Thyroid gland (tissue), 4 donors: ENCODE measurements around the gene MRPL41. TPM values are rescaled to one million over a fixed set of nuclear protein-coding genes. Genes with fewer than 3 reads are reported as not detected.
"Not testable (repeated sequence)": the region's sequence is repeated elsewhere in the genome, so short reads cannot be mapped to it uniquely, and the experiment has no call there.

Experiments used
- DNase-seq, 2 donors: peaks; one replicate each; pipeline ENCODE4 v3.0.0-alpha.2; 2019
- H3K27ac ChIP-seq, 3 donors: fragments of 200-600 bp; sonication (generic); 1 replicate in 2 of 3; 2 replicates in 1 of 3; pipeline ENCODE4 v1.5.1; 2016 to 2019; ENCODE audit warnings: mild to moderate bottlenecking in 1 of 3, moderate library complexity in 1 of 3
- H3K27me3 ChIP-seq: fragments of 200-600 bp; sonication (generic); one replicate; pipeline ENCODE4 v1.5.1; 2019
- H3K36me3 ChIP-seq, 2 donors: fragments of 200-600 bp; sonication (generic); one replicate each; pipeline ENCODE4 v1.5.1; 2016 to 2019
- H3K4me1 ChIP-seq, 2 donors: fragments of 200-600 bp; sonication (generic); one replicate each; pipeline ENCODE4 v1.5.1; 2017 to 2019
- H3K4me3 ChIP-seq, 3 donors: fragments of 200-600 bp; sonication (generic); replicated peaks in 1 of 3; 1 replicate in 2 of 3; 2 replicates in 1 of 3; pipeline ENCODE4 v1.5.1; 2016; ENCODE audit warnings: mild to moderate bottlenecking in 1 of 3
- H3K9me3 ChIP-seq: fragments of 200-600 bp; sonication (generic); one replicate; pipeline ENCODE4 v1.5.1; 2017
- CTCF ChIP-seq, 6 experiments: fragments of 200-600 bp in 3 of 6; fragments of 450-650 bp in 3 of 6; sonication (generic) in 3 of 6; IDR thresholded peaks; one replicate each; pipeline ENCODE4 v1.5.1; 2016 to 2019; ENCODE audit warnings: antibody characterized with exemption in 6 of 6, mild to moderate bottlenecking in 2 of 6, inconsistent platforms in 1 of 6, moderate library complexity in 1 of 6
- POLR2A ChIP-seq, 2 donors: fragments of 450-650 bp; IDR thresholded peaks; one replicate each; pipeline ENCODE4 v1.6.1; 2017; ENCODE audit warnings: antibody characterized with exemption in 2 of 2, mild to moderate bottlenecking in 2 of 2, moderate library complexity in 1 of 2
- WGBS, 2 donors: methylation state at CpG; one replicate each; pipeline ENCODE4 v1.1.5; 2017; 5-methylcytosine and 5-hydroxymethylcytosine counted together
- intact Hi-C: fragments of 100-400 bp; cut with DNase I; formaldehyde crosslinking; loops from one replicate; pipeline ENCODE4 v1.15.1; 2023
- total RNA-seq, 4 donors: library from RNA; depleted of rRNA; stranded (reverse); fragments of >200 nt; gene quantifications; one replicate each; pipeline ENCODE4 v1.2.3, GENCODE V29; 2016

Gene MRPL41
- total RNA-seq, 4 donors from 2014 or later = 24.5 to 67.2 (median 47.7) TPM

- Histone ChIP-seq H3K36me3 (no peaks in the 10 kb centered on the region), H3K4me1 (no peaks in the 10 kb centered on the region), H3K27me3 (no peaks in the 10 kb centered on the region), H3K4me3 (no peak overlapping the region), H3K9me3 (no peaks in the 10 kb centered on the region), H3K27ac (no peak overlapping the region)
- intact Hi-C loops = no loop called here
- TF ChIP-seq CTCF (IDR thresholded peaks at IDR 0.05) (no peak), POLR2A (IDR thresholded peaks at IDR 0.05) (no peak)
- WGBS, 2 donors = 69 to 72% methylated on average over 7 to 11 of the region's 15 CpGs
- peak; percentile 55 to 74 for DNase-seq
Observed at GRCh38 chr9:137506274-137506673, 45.4 kb upstream of the MRPL41 start.

GRCh38 chr9:137506702-137507171 lies 44.9 kb upstream of the MRPL41 start:
- intact Hi-C loops = no loop called here
- WGBS, 2 donors = 92 to 99% methylated on average over 14 to 26 of the region's 26 CpGs
- no peak for DNase-seq
- no peak for TF ChIP-seq CTCF (IDR thresholded peaks at IDR 0.05)
- no peak for TF ChIP-seq POLR2A (IDR thresholded peaks at IDR 0.05)
- no peak overlapping the region for H3K4me3 ChIP-seq
- H3K4me1 ChIP-seq = no peaks in the 10 kb centered on the region
- H3K27ac ChIP-seq = no peak overlapping the region
- no peaks in the 10 kb centered on the region for H3K27me3 ChIP-seq
- H3K36me3 ChIP-seq = no peaks in the 10 kb centered on the region
- no peaks in the 10 kb centered on the region for H3K9me3 ChIP-seq

GRCh38 chr9:137509198-137509597 lies 42.5 kb upstream of the MRPL41 start:
- no peak overlapping the region for H3K4me3 ChIP-seq
- H3K9me3 ChIP-seq = no peaks in the 10 kb centered on the region
- H3K36me3 ChIP-seq = no peaks in the 10 kb centered on the region
- H3K4me1 ChIP-seq = no peaks in the 10 kb centered on the region
- intact Hi-C loops = no loop called here
- DNase-seq = no peak
- TF ChIP-seq POLR2A (IDR thresholded peaks at IDR 0.05) (no peak), CTCF (IDR thresholded peaks at IDR 0.05) (no peak)
- WGBS, 2 donors = 89 to 90% methylated on average over 14 of the region's 14 CpGs
- no peaks in the 10 kb centered on the region for H3K27me3 ChIP-seq
- no peak overlapping the region for H3K27ac ChIP-seq

GRCh38 chr9:137511126-137511525 lies 40.6 kb upstream of the MRPL41 start:
- H3K4me3 ChIP-seq, H3K36me3 ChIP-seq, intact Hi-C loops, H3K27ac ChIP-seq, H3K4me1 ChIP-seq, DNase-seq, H3K9me3 ChIP-seq, H3K27me3 ChIP-seq: not testable (repeated sequence)
- WGBS, 2 donors = 95 to 96% methylated on average over 16 to 17 of the region's 22 CpGs

GRCh38 chr9:137511758-137512463 lies 39.8 kb upstream of the MRPL41 start:
- H3K27ac ChIP-seq = no peak overlapping the region
- no peaks in the 10 kb centered on the region for H3K4me1 ChIP-seq
- DNase-seq = no peak
- no peaks in the 10 kb centered on the region for H3K36me3 ChIP-seq
- H3K27me3 ChIP-seq = no peaks in the 10 kb centered on the region
- TF ChIP-seq CTCF (IDR thresholded peaks at IDR 0.05) = no peak
- TF ChIP-seq POLR2A (IDR thresholded peaks at IDR 0.05) = no peak
- intact Hi-C loops = no loop called here
- H3K9me3 ChIP-seq = no peaks in the 10 kb centered on the region
- 90 to 92% methylated on average over 25 of the region's 25 CpGs for whole genome bisulfite sequencing, 2 donors
- H3K4me3 ChIP-seq = no peak overlapping the region

- H3K27me3 ChIP-seq, DNase-seq, H3K27ac ChIP-seq, intact Hi-C loops, H3K4me1 ChIP-seq, H3K4me3 ChIP-seq, H3K36me3 ChIP-seq, H3K9me3 ChIP-seq: not testable (repeated sequence)
- WGBS, 2 donors = 91 to 94% methylated on average over 5 of the region's 5 CpGs
Observed at GRCh38 chr9:137513136-137513535, 38.5 kb upstream of the MRPL41 start.

- H3K9me3 ChIP-seq, H3K4me3 ChIP-seq, intact Hi-C loops, H3K36me3 ChIP-seq, H3K27me3 ChIP-seq, DNase-seq, H3K27ac ChIP-seq, H3K4me1 ChIP-seq: not testable (repeated sequence)
- WGBS, 2 donors = 78 to 89% methylated on average over 9 to 17 of the region's 42 CpGs
Observed at GRCh38 chr9:137513801-137514570, 37.7 kb upstream of the MRPL41 start.
